HL-60 (cell line): ENCODE data around the gene PBX3.

Experiments
- GABPA ChIP-seq: IDR thresholded peaks from 2 replicates; pipeline ENCODE4 v1.6.1; 2012; ENCODE audit warnings: low read depth
- POLR2AphosphoS5 ChIP-seq: IDR thresholded peaks from 2 replicates; pipeline ENCODE4 v1.6.1; 2012; ENCODE audit warnings: low read depth
- TF ChIP-seq, protein P1 (sequence below): IDR thresholded peaks from 2 replicates; pipeline ENCODE4 v1.6.1; 2012; ENCODE audit warnings: low read depth; ENCODE audit not compliant: insufficient replicate concordance
- TF ChIP-seq, protein P2 (sequence below): IDR thresholded peaks from one replicate; pipeline ENCODE4 v1.5.1; 2011; ENCODE audit warnings: low read length, control low read depth, inconsistent platforms; ENCODE audit not compliant: insufficient read depth

DNA sequence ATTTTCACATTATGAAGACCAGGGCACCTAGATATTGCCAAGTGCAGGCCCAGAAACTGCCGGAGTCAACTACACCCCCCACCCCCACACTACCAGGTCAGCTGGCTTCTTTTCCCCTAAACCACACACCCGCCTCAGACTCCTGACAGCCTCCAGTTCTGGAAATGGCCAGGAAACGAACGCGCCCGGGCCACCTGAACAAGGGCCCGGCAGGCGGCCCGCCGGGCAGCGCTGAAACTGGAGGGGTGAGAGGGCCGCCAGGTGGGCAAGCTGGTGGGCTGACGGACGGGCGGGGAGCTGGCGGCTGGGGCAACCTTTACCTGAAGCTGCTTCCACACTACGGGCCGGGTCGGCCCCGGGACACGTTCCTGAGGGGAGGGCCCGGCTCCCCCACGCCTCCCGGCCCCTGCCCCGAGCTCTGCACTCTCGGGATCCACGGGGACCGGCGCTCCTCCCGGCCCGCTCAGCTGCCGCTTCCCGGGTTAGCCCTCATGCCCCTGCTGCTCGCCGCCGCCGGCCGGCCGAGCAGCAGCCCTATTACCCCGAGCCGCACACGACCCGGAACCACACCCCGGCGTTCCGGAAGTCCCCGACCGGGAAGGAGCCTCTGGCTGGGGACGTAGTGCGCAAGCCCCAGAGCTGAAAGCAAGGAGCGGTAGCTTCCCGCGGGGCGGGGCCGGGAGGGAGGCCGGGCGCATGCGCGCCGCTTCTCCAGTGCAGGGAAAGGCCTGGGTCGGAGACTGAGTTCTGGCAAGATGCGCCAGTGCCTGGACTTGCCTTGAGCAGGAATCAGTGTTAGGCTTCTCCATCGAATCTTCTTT lies 40.3 kb upstream of the PBX3 start, which contains the start of gene MAPKAP1:
- TF ChIP-seq, protein P1, sequence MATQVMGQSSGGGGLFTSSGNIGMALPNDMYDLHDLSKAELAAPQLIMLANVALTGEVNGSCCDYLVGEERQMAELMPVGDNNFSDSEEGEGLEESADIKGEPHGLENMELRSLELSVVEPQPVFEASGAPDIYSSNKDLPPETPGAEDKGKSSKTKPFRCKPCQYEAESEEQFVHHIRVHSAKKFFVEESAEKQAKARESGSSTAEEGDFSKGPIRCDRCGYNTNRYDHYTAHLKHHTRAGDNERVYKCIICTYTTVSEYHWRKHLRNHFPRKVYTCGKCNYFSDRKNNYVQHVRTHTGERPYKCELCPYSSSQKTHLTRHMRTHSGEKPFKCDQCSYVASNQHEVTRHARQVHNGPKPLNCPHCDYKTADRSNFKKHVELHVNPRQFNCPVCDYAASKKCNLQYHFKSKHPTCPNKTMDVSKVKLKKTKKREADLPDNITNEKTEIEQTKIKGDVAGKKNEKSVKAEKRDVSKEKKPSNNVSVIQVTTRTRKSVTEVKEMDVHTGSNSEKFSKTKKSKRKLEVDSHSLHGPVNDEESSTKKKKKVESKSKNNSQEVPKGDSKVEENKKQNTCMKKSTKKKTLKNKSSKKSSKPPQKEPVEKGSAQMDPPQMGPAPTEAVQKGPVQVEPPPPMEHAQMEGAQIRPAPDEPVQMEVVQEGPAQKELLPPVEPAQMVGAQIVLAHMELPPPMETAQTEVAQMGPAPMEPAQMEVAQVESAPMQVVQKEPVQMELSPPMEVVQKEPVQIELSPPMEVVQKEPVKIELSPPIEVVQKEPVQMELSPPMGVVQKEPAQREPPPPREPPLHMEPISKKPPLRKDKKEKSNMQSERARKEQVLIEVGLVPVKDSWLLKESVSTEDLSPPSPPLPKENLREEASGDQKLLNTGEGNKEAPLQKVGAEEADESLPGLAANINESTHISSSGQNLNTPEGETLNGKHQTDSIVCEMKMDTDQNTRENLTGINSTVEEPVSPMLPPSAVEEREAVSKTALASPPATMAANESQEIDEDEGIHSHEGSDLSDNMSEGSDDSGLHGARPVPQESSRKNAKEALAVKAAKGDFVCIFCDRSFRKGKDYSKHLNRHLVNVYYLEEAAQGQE = peak; percentile 43
- TF ChIP-seq POLR2AphosphoS5 = peak; percentile 88
- TF ChIP-seq, protein P2, sequence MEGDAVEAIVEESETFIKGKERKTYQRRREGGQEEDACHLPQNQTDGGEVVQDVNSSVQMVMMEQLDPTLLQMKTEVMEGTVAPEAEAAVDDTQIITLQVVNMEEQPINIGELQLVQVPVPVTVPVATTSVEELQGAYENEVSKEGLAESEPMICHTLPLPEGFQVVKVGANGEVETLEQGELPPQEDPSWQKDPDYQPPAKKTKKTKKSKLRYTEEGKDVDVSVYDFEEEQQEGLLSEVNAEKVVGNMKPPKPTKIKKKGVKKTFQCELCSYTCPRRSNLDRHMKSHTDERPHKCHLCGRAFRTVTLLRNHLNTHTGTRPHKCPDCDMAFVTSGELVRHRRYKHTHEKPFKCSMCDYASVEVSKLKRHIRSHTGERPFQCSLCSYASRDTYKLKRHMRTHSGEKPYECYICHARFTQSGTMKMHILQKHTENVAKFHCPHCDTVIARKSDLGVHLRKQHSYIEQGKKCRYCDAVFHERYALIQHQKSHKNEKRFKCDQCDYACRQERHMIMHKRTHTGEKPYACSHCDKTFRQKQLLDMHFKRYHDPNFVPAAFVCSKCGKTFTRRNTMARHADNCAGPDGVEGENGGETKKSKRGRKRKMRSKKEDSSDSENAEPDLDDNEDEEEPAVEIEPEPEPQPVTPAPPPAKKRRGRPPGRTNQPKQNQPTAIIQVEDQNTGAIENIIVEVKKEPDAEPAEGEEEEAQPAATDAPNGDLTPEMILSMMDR = no peak
- peak; percentile 94 for TF ChIP-seq GABPA
